GM12874 (cell line): ENCODE data around the gene SNHG17.

Experiments
- CTCF ChIP-seq: IDR thresholded peaks from 2 replicates; pipeline ENCODE4 v1.5.1; 2011; ENCODE audit warnings: low read depth, mild to moderate bottlenecking, control low read depth, low read length, moderate library complexity; ENCODE audit not compliant: insufficient read depth

The SNHG17 gene

GRCh38 chr20:38450412-38450975 is 15.4 kb upstream of the SNHG17 start:
- no peak for TF ChIP-seq CTCF

GRCh38 chr20:38449046-38449445 is 13.9 kb upstream of the SNHG17 start:
- TF ChIP-seq CTCF: no peak

DNA sequence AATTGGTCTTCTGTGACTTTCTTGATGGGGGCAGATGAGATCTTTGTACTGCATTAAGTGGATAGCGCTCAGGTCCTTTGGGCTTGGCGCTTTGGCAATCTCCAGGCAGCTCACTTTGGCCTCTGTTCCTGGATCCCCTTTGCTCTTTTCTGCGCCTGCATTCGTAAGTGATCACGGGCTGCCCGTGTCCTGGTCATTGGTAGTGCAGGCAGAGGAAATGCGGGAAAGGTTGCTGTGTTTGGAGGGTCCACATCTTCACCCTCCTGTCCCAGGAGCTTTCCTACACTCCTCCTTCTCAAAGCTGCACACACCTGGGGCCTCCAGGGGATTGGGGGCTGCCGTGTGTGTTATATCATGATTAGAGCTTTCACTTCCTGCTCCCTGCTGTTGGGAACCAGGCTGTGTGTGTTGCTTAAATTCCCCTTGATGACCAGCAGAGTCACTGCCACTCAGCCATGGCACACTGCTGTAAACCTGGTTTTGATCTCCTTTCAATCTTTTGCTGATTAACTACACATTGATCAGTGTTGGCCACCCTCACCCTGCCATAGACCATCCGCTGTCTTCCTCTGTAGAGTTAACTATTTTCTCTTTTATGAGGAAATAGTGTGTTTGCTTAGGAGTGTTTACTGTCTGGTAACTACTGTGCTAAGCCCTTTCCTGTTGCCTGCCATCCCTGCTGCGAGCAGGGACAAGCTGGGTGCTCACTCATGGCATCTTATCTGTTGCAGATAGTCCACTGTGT is 13.0 kb upstream of the SNHG17 start:
- TF ChIP-seq CTCF: 0 out of 2 replicates have a peak, but pooled peaks have one; percentile 1

- no peak for TF ChIP-seq CTCF
These were observed 12.1 kb upstream of the SNHG17 start for GRCh38 chr20:38447251-38447661.

- TF ChIP-seq CTCF: peak; percentile 94
These were observed 11.5 kb upstream of the SNHG17 start for GRCh38 chr20:38446441-38447209.

DNA sequence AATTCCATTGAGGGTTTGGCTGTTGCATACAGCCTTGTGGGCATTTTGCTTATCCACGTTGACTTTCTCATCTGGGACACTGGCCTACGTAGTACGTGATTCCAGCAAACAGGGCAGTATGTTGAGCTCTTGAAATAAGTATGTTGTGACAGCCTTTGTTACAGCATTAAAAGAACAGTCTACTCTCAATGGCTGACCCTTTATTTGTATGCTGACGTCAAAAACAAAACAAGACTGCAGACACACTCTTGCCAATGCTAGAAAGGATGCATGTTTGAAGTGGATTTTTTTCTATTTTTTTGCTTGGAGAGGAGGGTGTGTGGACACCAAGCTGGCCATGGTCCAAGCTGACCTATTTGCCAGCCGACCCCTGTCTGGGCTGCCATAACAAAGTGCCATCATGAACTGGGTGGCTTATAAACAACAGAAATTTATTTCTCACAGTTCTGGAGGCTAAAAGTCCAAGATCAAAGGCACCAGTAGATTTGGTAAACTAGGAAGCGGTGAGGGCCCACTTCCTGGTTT is 10.8 kb upstream of the SNHG17 start:
- TF ChIP-seq CTCF: no peak

DNA sequence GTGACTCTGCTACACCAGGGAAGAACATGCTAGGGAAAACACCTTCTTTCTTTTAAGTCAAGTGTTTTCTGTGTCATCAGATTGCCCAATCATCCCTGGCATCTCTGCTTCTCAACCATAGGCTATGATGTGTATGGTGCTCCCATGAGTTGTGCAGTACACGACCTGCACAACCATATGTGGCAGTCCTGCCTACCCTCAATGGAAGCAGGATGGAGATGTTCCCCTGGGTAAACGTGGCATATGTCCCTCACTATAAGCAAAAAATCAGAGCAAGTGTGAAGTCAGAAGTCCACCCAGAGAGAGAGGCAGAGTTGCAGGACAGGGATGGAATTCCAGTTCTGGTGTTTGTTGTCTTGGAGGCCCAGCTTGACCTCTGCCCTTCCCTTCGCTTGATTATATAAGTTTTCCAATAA is 10.3 kb upstream of the SNHG17 start:
- TF ChIP-seq CTCF: no peak
